G401.6 (cell line): ENCODE results near the gene STXBP1.
"Not testable (repeated sequence)": the region's sequence is repeated elsewhere in the genome, so short reads cannot be mapped to it uniquely, and the experiment has no call there.

Experiments
- FAIRE-seq: peaks from 2 replicates; lab custom pipeline; 2012; peaks lifted over from hg19 to GRCh38; lab: Jason Lieb, UNC

Gene STXBP1

GRCh38 chr9:127578627-127578951 is 33.5 kb upstream of the STXBP1 start:
- FAIRE-seq, result no peak

DNA sequence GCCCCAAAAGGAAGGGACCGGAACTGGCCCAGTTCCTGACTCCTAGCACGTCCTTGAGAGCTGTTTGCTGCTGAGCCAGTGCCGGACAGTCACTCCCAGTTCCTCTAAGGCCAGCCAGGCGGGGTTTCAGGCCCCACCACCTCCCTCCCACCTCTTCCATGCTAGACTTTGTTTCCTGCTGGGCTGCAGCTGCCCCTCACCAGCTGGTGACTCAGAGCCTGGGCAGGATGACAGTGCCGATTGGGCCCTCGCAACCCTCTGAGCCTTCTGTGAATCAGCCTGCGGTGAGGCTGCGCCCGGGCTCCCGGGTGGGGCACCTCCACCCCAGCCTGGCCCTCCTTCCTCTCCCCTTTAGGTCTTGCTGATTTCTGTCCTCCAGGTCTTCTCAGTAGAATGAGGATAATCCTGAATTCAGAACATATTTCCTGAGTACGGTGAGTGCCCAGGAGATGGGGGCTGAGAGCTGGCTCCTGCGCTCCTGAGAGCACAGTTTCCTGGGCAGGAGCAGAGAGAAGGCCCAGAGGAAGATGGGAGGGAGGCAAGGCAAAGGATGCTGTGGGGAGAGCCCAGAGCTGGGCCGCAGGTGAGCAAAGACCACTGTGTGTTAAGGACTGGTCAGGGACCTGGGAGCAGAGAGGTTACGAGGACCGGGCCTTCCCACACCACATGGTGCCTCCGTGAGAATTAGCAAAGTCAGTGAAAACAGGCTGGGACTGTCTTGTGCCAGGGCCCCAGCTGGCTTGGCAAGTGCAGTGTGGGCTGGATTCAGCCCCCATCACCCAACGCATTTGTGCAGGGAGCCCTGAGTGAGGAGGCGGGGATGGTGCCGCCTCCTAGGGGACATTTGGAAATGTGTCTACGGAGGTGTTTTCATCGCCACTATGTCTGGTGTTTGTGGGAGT is 32.9 kb upstream of the STXBP1 start:
- FAIRE-seq, result no peak

GRCh38 chr9:127580366-127580765 is 31.7 kb upstream of the STXBP1 start:
- no peak for FAIRE-seq

DNA sequence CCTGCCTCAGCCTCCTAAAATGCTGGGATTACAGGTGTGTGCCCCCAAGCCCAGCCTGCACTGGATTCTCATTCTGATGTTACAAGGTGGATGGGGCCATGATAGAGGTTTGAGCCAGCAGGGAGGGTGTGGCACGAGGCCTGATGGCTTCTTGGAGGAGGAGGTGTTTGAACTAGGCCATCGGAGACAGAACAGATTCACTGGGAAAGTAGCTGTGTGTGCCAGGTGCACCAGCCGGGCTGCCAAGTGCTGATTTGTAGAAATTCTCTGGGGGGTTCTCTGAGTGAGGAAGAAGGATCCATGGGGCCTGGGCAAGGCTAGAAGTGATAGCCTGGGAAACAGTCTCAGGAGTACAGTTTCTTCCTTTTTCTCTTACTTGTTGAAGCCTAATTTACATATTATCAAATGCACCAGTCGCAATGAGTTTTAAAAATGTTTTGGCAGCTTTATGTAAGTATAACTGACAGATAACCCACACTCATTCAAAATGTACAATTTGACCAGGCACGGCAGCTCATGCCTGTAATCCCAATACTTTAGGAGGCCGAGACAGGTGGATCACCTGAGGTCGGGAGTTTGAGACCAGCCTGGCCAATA is 31.1 kb upstream of the STXBP1 start:
- FAIRE-seq, result no peak

- not testable (repeated sequence) for FAIRE-seq
Measured at GRCh38 chr9:127584474-127584805, 27.6 kb upstream of the STXBP1 start.

- no peak for FAIRE-seq
Measured at GRCh38 chr9:127585161-127585819, 26.8 kb upstream of the STXBP1 start.

- no peak for FAIRE-seq
Measured at GRCh38 chr9:127586096-127586495, 26.0 kb upstream of the STXBP1 start.

GRCh38 chr9:127586537-127586936 is 25.5 kb upstream of the STXBP1 start:
- FAIRE-seq, result peak; percentile 17

DNA sequence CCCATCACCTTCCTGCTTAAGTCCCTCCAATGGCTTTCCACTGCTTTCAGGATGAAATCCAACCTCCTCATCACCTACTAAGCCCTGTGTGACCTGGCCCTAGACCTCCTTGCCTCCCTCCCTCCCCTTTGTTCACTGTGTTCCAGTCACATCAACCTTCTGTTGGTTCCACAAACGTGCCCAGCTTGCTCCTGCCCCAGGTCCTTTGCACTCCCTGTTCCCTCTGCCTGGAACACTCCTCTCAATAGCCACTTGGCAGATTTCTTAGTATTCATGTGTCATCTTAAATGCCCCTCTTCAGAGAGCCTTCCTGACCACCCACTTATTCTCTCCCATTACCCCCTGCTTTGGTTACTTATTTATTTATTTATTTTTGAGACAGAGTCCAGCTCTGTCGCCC is 24.1 kb upstream of the STXBP1 start:
- FAIRE-seq, result no peak

- no peak for FAIRE-seq
Measured at GRCh38 chr9:127588740-127589506, 23.2 kb upstream of the STXBP1 start.

GRCh38 chr9:127589955-127590370 is 22.1 kb upstream of the STXBP1 start:
- peak; percentile 93 for FAIRE-seq

GRCh38 chr9:127595611-127596010 is 16.5 kb upstream of the STXBP1 start:
- no peak for FAIRE-seq

DNA sequence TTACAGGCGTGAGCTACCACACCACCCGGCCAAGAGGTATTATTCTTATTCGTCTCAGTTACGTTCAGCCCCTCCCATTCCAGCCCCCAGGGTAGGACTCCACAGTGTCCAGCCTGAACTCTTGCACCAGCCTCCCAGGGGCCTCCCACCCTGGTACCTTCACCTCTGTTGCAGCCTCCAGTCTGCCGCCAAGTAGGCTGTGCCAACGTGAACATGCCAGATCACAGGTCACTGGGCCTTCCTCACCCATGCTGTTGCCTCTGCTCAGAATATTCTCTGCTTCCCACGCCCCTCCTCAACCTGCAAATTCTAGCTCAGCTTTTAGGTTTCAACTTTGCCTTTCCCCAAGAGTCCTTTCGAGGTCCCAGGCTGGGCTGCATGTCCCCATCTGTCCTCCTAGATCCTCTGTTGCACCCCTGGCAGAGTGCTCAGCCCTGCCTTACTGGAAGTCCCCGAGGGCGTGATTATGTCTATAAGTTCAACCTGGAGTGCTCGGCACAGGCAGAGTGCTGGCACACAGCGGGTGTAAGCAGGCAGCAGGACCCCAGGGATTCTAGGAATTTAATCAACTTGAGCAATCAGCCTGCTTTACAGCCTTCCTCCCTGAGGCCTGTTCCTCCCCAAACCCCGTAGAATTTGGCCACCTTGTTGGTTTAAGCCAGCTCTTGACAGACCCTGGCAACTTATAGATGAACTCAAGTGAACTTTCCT is 13.1 kb upstream of the STXBP1 start:
- peak; percentile 78 for FAIRE-seq

DNA sequence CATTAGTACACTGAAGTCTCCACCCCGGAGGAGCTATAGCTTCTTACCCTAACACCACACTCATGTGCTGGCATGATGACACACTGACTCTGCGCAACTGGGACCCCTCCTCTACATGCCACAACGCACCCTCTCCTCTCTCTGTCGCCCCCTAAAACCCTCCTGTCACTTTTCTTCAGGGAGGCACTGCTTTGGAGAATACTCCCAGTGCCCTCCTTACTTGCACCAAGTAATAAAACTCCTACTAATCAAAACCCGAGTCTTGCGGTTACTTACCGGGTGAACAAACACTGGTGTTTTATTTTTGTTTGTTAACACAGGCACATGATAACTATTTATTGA is 12.6 kb upstream of the STXBP1 start:
- no peak for FAIRE-seq

GRCh38 chr9:127603226-127603625 is 8.9 kb upstream of the STXBP1 start:
- no peak for FAIRE-seq

- no peak for FAIRE-seq
Measured at GRCh38 chr9:127606043-127606442, 6.0 kb upstream of the STXBP1 start.

GRCh38 chr9:127608104-127608966 is 3.7 kb upstream of the STXBP1 start:
- no peak for FAIRE-seq

GRCh38 chr9:127611603-127611898 is 526 bp upstream of the STXBP1 start:
- FAIRE-seq, result no peak

- no peak for FAIRE-seq
Measured at GRCh38 chr9:127612939-127613582, 984 bp downstream of the STXBP1 start.

DNA sequence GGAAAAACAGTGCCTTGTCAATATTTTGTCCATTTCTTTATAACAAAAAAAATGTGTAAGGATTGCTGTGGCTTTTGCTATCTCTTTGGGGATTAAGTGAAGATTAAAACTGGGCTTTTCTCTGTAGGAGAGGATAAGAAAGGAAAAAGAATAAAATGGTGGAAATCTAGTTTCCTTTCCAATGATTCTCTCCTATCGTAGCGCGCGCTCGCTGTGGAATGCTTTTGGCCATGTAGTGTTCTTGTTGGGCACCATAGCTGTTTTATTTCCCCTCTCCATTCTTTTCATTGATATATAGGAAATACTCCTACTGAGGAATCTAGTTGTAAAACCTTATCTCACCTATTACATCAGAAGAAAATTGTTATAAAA is 1.5 kb downstream of the STXBP1 start:
- FAIRE-seq, result no peak

GRCh38 chr9:127614961-127615360 is 2.9 kb downstream of the STXBP1 start:
- FAIRE-seq, result peak; percentile 63
